ENCODE results near the gene CNTNAP2. TPM values are rescaled to one million over a fixed set of nuclear protein-coding genes. Genes with fewer than 3 reads are reported as not detected.

Gene CNTNAP2
- total RNA-seq, 1 donor from 2014 or later, result 2.2 TPM

DNA sequence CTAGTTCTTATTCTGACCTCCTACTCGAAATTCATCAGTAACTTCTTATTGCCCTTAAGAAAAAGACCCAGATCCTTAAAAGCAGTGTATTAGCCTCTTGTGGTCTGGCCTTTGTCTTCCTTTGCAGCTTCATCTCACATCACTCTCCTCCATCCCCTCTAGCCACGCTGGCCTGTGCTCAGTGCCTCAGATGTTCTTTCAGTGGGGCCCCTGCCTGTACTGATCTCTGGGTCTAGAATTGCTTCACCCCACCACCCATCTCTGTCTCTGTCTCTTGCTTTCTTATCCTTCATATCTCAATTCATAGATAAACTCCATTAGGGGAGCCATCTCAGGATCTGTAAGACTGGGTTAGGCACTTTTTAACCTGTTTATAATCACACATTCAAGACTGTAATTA lies 1295.5 kb downstream of the CNTNAP2 start:
- Histone ChIP-seq H3K27ac (no peak overlapping the region), H3K9me3 (no peaks in the 10 kb centered on the region), H3K4me3 (no peak overlapping the region), H3K27me3 (no peaks in the 10 kb centered on the region), H3K36me3 (no peaks in the 10 kb centered on the region), H3K4me1 (no peaks in the 10 kb centered on the region)
- intact Hi-C loops (cut with DNase I), result no loop called here
- no peak for DNase-seq (ENCODE audit: extremely low spot score in 2 of 2)
- TF ChIP-seq POLR2AphosphoS5 (IDR thresholded peaks at IDR 0.05; ENCODE audit: insufficient read depth in 1 of 2, low read depth in 1 of 2), result no peak
- TF ChIP-seq, protein P1, sequence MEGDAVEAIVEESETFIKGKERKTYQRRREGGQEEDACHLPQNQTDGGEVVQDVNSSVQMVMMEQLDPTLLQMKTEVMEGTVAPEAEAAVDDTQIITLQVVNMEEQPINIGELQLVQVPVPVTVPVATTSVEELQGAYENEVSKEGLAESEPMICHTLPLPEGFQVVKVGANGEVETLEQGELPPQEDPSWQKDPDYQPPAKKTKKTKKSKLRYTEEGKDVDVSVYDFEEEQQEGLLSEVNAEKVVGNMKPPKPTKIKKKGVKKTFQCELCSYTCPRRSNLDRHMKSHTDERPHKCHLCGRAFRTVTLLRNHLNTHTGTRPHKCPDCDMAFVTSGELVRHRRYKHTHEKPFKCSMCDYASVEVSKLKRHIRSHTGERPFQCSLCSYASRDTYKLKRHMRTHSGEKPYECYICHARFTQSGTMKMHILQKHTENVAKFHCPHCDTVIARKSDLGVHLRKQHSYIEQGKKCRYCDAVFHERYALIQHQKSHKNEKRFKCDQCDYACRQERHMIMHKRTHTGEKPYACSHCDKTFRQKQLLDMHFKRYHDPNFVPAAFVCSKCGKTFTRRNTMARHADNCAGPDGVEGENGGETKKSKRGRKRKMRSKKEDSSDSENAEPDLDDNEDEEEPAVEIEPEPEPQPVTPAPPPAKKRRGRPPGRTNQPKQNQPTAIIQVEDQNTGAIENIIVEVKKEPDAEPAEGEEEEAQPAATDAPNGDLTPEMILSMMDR (IDR thresholded peaks at IDR 0.05), result no peak
- no peak for TF ChIP-seq POLR2A (IDR thresholded peaks at IDR 0.05)

DNA sequence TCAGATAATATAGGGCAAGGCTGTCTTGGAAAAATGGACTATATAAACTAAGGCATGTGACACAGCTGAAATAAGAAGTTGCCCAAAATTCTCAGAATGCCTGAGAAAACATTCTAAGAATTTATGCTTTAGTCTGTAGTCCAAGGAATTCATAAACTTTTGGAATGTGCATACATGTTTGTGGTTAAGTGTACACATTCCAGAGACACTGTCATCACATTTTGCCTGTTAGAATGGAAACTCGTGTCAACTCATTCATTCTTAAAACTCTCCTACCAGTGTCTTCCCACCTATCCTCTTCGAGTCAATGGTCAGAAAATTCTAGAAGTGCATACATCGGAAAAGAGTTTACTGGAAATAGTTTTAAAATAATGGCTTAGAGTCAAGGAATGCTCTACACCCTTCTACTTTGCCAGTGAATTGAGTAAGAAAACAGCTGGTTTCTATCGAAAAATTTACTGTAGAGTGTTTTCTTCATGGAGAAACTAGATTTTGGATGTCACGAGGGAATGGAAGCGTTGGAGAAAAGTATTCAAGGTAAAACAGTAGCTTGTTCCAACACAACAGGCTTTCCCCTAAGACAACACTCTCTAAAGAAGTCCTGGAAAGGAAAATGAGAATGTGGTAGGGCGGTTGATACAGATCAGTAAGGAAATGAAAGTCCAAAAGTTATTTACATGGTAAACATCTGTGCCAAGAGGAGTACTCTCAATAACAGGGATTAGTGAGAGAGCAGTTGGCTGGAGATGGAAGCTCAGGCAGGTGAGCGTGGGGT lies 1296.4 kb downstream of the CNTNAP2 start:
- intact Hi-C loops (cut with DNase I), result no loop called here
- H3K36me3 ChIP-seq, result no peaks in the 10 kb centered on the region
- H3K4me3 ChIP-seq, result no peak overlapping the region
- DNase-seq (ENCODE audit: extremely low spot score in 2 of 2), result no peak
- no peak overlapping the region for H3K27ac ChIP-seq
- TF ChIP-seq, protein P1 (IDR thresholded peaks at IDR 0.05), result no peak
- TF ChIP-seq POLR2A (IDR thresholded peaks at IDR 0.05), result no peak
- H3K4me1 ChIP-seq, result no peaks in the 10 kb centered on the region
- H3K9me3 ChIP-seq, result no peaks in the 10 kb centered on the region
- no peaks in the 10 kb centered on the region for H3K27me3 ChIP-seq

DNA sequence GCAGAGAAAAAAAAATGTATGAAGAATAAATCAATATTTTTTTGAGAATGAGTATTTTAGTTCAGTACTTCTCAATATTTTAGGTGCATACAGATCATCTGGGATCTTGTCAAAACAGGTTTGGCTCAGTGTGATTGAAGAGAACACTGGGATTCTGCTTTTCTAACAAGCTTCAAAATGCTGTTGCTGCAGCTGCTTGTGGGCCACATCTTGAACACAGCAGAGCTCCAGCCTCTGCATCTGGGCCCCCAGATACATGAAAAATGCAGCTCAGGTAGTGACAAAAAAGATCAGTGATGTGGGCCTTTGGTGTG lies 1296.9 kb downstream of the CNTNAP2 start:
- TF ChIP-seq POLR2A (IDR thresholded peaks at IDR 0.05), result no peak
- no peak for TF ChIP-seq POLR2AphosphoS5 (IDR thresholded peaks at IDR 0.05; ENCODE audit: insufficient read depth in 1 of 2, low read depth in 1 of 2)
- TF ChIP-seq, protein P1 (IDR thresholded peaks at IDR 0.05), result no peak
- Histone ChIP-seq H3K27ac (no peak overlapping the region), H3K4me3 (no peak overlapping the region), H3K9me3 (no peaks in the 10 kb centered on the region), H3K36me3 (no peaks in the 10 kb centered on the region), H3K27me3 (no peaks in the 10 kb centered on the region), H3K4me1 (no peaks in the 10 kb centered on the region)
- intact Hi-C loops (cut with DNase I), result no loop called here
- DNase-seq (ENCODE audit: extremely low spot score in 2 of 2), result no peak

DNA sequence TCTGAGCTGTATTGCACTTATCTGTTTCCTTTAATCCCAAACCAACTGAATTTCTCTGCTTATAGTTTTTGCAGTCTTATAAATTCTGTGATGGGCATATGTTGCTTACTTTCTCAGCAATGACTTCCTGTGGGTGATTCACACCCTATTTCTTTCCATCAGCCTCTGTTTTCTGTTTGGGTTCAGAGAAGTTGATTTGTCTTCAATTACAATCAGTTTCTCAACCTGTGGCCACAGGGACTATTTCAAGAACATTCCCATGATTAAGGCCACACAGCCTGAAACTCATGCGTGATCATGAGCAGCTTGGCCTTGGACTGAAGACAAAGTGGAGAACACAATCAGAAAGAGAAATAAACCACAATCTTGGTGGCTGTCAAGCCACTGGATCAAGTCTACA lies 1299.4 kb downstream of the CNTNAP2 start:
- no peak for DNase-seq (ENCODE audit: extremely low spot score in 2 of 2)
- intact Hi-C loops (cut with DNase I), result no loop called here
- Histone ChIP-seq H3K36me3 (no peaks in the 10 kb centered on the region), H3K9me3 (no peaks in the 10 kb centered on the region), H3K27ac (no peak overlapping the region), H3K4me1 (no peaks in the 10 kb centered on the region), H3K4me3 (no peak overlapping the region), H3K27me3 (no peaks in the 10 kb centered on the region)
- TF ChIP-seq POLR2A (IDR thresholded peaks at IDR 0.05) (no peak), POLR2AphosphoS5 (IDR thresholded peaks at IDR 0.05; ENCODE audit: insufficient read depth in 1 of 2, low read depth in 1 of 2) (no peak)
- TF ChIP-seq, protein P1 (IDR thresholded peaks at IDR 0.05), result no peak

GRCh38 chr7:147418966-147419365 lies 1302.4 kb downstream of the CNTNAP2 start:
- Histone ChIP-seq H3K27ac (no peak overlapping the region), H3K9me3 (no peaks in the 10 kb centered on the region), H3K4me3 (no peak overlapping the region), H3K4me1 (no peaks in the 10 kb centered on the region), H3K36me3 (no peaks in the 10 kb centered on the region), H3K27me3 (no peaks in the 10 kb centered on the region)
- intact Hi-C loops (cut with DNase I), result no loop called here
- TF ChIP-seq POLR2AphosphoS5 (IDR thresholded peaks at IDR 0.05; ENCODE audit: insufficient read depth in 1 of 2, low read depth in 1 of 2), result no peak
- TF ChIP-seq, protein P1 (IDR thresholded peaks at IDR 0.05), result no peak
- no peak for TF ChIP-seq POLR2A (IDR thresholded peaks at IDR 0.05)
- no peak for DNase-seq (ENCODE audit: extremely low spot score in 2 of 2)
